Lower leg skin (tissue), 3 donors: ENCODE results near the gene RPRD1B.

Experiments
- CTCF ChIP-seq, 3 donors: fragments of 450-650 bp; IDR thresholded peaks; one replicate each; pipeline ENCODE4 v1.5.1; 2016; ENCODE audit warnings: antibody characterized with exemption in 3 of 3, mild to moderate bottlenecking in 3 of 3, moderate library complexity in 2 of 3
- POLR2A ChIP-seq, 2 donors: fragments of 450-650 bp; IDR thresholded peaks; one replicate each; pipeline ENCODE4 v1.6.1; 2016 to 2017; ENCODE audit warnings: antibody characterized with exemption in 2 of 2, mild to moderate bottlenecking in 1 of 2, moderate library complexity in 1 of 2

DNA sequence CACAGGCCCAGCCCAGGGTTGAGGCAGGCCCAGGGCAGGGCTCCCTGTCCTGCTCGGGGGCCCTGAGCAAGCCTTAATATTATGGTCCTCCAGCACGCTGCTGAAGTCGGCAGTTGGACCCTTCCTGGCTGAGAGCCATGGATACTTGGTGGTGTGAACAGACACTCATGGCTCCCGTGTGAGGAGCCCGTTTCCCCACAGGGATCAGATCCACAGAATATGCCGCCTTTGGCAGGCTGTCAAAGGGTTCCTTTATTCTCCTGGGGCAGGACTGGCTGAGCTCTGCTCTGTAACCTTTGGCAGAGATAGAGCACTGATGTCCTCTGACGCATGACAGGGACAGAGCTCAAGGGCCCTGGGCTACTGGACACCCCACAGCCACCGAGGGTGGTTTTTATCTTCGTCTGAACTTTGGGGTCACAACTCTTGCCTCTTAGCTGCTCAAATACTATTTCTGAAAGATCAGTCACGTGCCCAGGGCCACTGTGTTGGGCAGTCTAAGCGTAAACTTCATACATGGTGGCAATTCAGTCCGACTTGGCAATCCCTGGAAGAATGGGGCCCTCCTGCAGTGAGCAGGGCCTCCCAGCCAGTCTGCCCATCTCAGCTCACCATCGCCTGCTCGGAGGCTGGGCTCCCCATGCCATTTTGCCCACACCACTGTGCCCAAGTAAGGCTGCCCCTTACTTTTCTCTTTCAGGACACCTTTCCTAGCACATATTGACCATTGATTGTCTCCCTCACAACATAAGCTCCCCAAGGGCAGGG lies 49.3 kb upstream of the RPRD1B start:
- TF ChIP-seq POLR2A (IDR thresholded peaks at IDR 0.05) (no peak), CTCF (IDR thresholded peaks at IDR 0.05) (no peak)
